ENCODE measurements around the gene TBC1D9.

DNA sequence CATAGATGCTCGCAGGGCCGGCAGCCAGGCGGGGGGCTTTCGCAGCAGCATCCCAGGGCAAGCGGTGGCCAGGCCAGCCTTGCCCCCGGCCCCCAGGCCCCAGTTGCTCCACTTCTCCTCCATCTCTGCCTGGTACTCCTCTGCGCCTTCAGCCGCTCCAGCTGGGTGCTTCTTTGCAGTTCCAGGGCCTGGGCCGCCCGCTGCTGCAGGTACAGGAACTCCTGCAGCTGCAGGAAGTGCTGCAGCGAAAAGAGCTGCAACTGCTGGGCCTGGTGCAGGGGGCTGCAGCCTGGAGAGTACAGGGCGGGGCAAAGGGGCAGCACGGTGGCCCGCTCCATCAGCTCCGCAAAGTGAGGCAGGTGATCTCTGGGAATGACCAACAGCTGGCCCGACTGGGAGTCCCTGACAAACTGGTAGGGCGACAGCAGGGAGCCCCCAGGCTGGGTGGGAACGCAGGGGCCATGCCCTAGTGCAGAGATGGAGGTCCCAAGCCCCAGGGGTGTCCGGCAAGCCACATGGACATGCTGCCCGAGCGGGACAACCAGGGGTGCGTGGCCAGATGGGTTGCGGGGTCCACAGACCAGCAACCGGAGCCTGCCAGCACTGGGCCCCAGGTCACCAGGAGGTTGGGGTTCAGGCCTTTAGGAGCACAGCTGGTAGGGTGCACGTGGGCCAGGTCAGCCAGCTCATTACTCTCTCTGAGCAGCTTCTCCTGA, 111.6 kb downstream of the TBC1D9 start:
- TF ChIP-seq, protein P1, sequence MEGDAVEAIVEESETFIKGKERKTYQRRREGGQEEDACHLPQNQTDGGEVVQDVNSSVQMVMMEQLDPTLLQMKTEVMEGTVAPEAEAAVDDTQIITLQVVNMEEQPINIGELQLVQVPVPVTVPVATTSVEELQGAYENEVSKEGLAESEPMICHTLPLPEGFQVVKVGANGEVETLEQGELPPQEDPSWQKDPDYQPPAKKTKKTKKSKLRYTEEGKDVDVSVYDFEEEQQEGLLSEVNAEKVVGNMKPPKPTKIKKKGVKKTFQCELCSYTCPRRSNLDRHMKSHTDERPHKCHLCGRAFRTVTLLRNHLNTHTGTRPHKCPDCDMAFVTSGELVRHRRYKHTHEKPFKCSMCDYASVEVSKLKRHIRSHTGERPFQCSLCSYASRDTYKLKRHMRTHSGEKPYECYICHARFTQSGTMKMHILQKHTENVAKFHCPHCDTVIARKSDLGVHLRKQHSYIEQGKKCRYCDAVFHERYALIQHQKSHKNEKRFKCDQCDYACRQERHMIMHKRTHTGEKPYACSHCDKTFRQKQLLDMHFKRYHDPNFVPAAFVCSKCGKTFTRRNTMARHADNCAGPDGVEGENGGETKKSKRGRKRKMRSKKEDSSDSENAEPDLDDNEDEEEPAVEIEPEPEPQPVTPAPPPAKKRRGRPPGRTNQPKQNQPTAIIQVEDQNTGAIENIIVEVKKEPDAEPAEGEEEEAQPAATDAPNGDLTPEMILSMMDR (conservative IDR thresholded peaks at IDR 0.05 in 1 of 2, IDR thresholded peaks at IDR 0.05 in 1 of 2; ENCODE audit: extremely low read depth in 1 of 2, insufficient read depth in 1 of 2, low read depth in 1 of 2, low read length in 2 of 2) = no peak
- TF ChIP-seq EZH2 (IDR thresholded peaks at IDR 0.05; ENCODE audit: borderline replicate concordance, low read length) = no peak
